SW 1271 (cell line): ENCODE results near the gene SLC38A10.

ENCODE experiments used
- DNase-seq, 2 experiments: peaks; one replicate each; lab custom pipeline; 2025; lab: John Stamatoyannopoulos, UW

Gene SLC38A10

GRCh38 chr17:81331527-81332043 lies 36.5 kb upstream of the SLC38A10 start:
- no peak for DNase-seq

- DNase-seq, result no peak
These were observed 35.8 kb upstream of the SLC38A10 start for GRCh38 chr17:81330884-81331245.

GRCh38 chr17:81329927-81330883 lies 35.1 kb upstream of the SLC38A10 start:
- no peak for DNase-seq

- DNase-seq, result peak; percentile 62 to 83
These were observed 34.1 kb upstream of the SLC38A10 start for GRCh38 chr17:81328978-81329926.

- no peak for DNase-seq
These were observed 33.4 kb upstream of the SLC38A10 start for GRCh38 chr17:81328489-81328888.

- DNase-seq, result no peak
These were observed 30.7 kb upstream of the SLC38A10 start for GRCh38 chr17:81325714-81326358.

GRCh38 chr17:81324851-81325713 lies 30.0 kb upstream of the SLC38A10 start:
- DNase-seq, result no peak

GRCh38 chr17:81324177-81324850 lies 29.2 kb upstream of the SLC38A10 start:
- no peak for DNase-seq

- no peak for DNase-seq
These were observed 28.3 kb upstream of the SLC38A10 start for GRCh38 chr17:81323411-81323868.

- no peak for DNase-seq
These were observed 27.9 kb upstream of the SLC38A10 start for GRCh38 chr17:81323083-81323369.

- DNase-seq, result no peak
These were observed 27.4 kb upstream of the SLC38A10 start for GRCh38 chr17:81322271-81323082.

GRCh38 chr17:81317961-81318605 lies 23.0 kb upstream of the SLC38A10 start:
- no peak for DNase-seq

GRCh38 chr17:81317530-81317821 lies 22.4 kb upstream of the SLC38A10 start:
- DNase-seq, result no peak

GRCh38 chr17:81315885-81316391 lies 20.8 kb upstream of the SLC38A10 start:
- DNase-seq, result no peak

GRCh38 chr17:81315129-81315884 lies 20.2 kb upstream of the SLC38A10 start:
- DNase-seq, result no peak

- DNase-seq, result no peak
These were observed 19.4 kb upstream of the SLC38A10 start for GRCh38 chr17:81314398-81315081.

GRCh38 chr17:81313776-81314397 lies 18.8 kb upstream of the SLC38A10 start:
- no peak for DNase-seq
